Measurements from ENCODE around the gene KNCN. TPM values are rescaled to one million over a fixed set of nuclear protein-coding genes. Genes with fewer than 3 reads are reported as not detected.

Gene KNCN
- total and polyA plus RNA-seq, 2 donors (not counting 1 experiment from before 2014, with no cell fraction given) = not detected

DNA sequence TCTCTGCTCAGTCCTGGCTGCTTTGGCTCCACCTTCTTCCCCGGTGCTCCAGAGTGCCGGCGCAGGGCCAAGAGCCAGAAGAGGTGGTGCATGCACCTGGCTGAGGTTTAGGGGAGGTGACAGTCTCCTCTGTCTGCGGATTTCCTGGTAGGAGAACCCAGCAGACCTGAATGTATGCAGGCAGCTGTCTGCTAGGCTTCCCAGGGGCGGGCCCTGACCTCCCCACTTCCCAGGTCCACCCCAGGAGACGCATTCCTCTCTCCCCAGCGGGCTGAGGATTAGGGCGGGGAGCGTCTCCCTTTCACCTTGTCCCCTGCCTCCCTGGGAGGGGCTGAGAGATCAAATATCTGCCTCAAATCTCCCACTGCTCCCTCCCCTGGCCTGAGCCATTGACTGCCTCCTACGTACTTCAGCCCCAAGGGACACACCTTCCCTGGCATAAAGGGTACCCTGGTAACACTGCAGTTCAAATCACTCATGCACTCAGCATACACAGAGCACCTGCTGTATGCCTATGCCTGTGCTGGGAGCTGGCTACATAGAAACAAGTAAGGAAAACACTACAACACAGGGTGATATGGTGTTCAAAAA lies 34.3 kb downstream of the KNCN start:
- Mint-ChIP-seq H3K4me1 (no peaks in the 10 kb centered on the region), H3K27me3 (peaks cover 51% of the 10 kb centered on the region), H3K4me3 (no peak overlapping the region), H3K27ac (no peak overlapping the region), H3K9me3 (ENCODE audit: insufficient read depth) (no peaks in the 10 kb centered on the region)
- no peak for TF ChIP-seq EZH2 (IDR thresholded peaks at IDR 0.05; ENCODE audit: borderline replicate concordance, insufficient read depth, low read depth, low read length, poor library complexity, severe bottlenecking)
- TF ChIP-seq CTCF (IDR thresholded peaks at IDR 0.05) = no peak
- Histone ChIP-seq H3K9me3 (ENCODE audit: control extremely low read depth in 1 of 3, control insufficient read depth in 2 of 3, insufficient read depth in 1 of 3, low read length in 2 of 3) (no peaks in the 10 kb centered on the region), H3K4me3 (ENCODE audit: control extremely low read depth in 1 of 5, extremely low read depth in 1 of 5, insufficient read depth in 1 of 5, low read depth in 2 of 5, low read length in 4 of 5) (no peak overlapping the region), H3K27ac (ENCODE audit: low read length in 2 of 2) (no peak overlapping the region), H3K4me2 (replicated peaks; ENCODE audit: low read depth, low read length, poor library complexity, severe bottlenecking) (no peak overlapping the region), H3K27me3 (replicated peaks in 1 of 4; ENCODE audit: control extremely low read depth in 1 of 4, control insufficient read depth in 3 of 4, insufficient read depth in 4 of 4, low read length in 3 of 4) (peaks cover 0 to 7% (median 0%) of the 10 kb centered on the region in 4 experiments), H3K9ac (ENCODE audit: low read length) (no peak overlapping the region), H2AFZ (ENCODE audit: insufficient read depth, low read depth, low read length, poor library complexity, severe bottlenecking) (no peak overlapping the region), H3K36me3 (replicated peaks in 1 of 2; ENCODE audit: control extremely low read depth in 1 of 2, control insufficient read depth in 1 of 2, extremely low read depth in 1 of 2, insufficient read depth in 2 of 2, low read length in 1 of 2) (no peaks in the 10 kb centered on the region), H3K4me1 (ENCODE audit: control insufficient read depth in 2 of 2, insufficient read depth in 2 of 2, low read length in 2 of 2) (no peaks in the 10 kb centered on the region), H4K20me1 (ENCODE audit: control insufficient read depth, insufficient read depth, low read length, poor library complexity, severe bottlenecking) (no peaks in the 10 kb centered on the region), H3K79me2 (ENCODE audit: control insufficient read depth, insufficient read depth, low read length) (no peaks in the 10 kb centered on the region)
- ATAC-seq (ENCODE audit: low read depth) (no peak), DNase-seq (no peak)
- POLR2A ChIA-PET = no interaction called here
- CTCF ChIA-PET = interaction anchor here (0.8 to 1.5 kb wide), 2 partner anchors 12 to 70 kb away, joined by 3 to 4 read pairs; no protein-coding TSS in a partner anchor
- WGBS (ENCODE audit: insufficient coverage) = 19% methylated on average over 9 of the region's 10 CpGs
- intact Hi-C loops (cut with micrococcal nuclease) = no loop called here

DNA sequence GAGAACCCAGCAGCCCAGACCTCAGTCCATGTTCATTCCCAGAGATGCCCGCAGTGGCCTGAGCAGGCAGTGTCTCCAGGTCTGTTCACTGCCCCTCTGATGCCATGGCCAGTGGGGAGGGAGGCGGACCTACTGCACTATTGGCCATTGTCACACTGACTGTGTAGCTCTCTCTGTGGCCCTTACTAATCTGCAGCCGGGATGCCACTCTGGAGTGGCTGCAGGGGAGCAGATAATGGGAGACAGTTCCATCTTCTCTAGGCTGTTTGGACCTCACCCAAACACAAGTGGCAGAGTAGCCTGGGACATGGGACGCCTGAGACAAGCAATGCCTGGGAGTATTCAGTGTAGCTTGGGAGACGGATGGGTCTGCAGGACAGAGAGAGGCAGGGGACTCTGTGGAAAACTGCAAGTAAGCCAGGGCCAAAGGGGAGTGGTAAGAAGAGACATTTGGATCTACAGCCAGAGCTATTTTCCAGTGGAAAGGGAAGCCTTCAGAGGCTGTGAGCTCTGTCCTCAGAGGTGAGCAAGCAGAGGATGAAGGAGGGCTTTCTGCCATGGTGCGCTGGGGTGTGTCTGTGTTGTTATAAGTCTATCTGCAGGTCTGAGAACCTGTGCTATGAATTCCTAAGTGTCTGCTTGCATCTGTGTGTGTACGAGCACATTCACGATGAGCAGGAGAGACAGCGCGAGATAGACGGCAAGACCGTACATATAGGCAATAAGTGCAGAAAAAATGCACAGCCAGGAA lies 35.1 kb downstream of the KNCN start:
- H3K4me1 Mint-ChIP-seq = no peaks in the 10 kb centered on the region
- no peak overlapping the region for H3K27ac Mint-ChIP-seq
- ATAC-seq (ENCODE audit: low read depth) (no peak), DNase-seq (no peak)
- H3K27ac ChIP-seq (ENCODE audit: low read length in 2 of 2) = no peak overlapping the region
- 80% methylated on average over 12 of the region's 12 CpGs for WGBS (ENCODE audit: insufficient coverage)
- TF ChIP-seq EZH2 (IDR thresholded peaks at IDR 0.05; ENCODE audit: borderline replicate concordance, insufficient read depth, low read depth, low read length, poor library complexity, severe bottlenecking) (no peak), CTCF (IDR thresholded peaks at IDR 0.05) (no peak)
- peaks cover 47% of the 10 kb centered on the region for H3K27me3 Mint-ChIP-seq
- H3K36me3 ChIP-seq (replicated peaks in 1 of 2; ENCODE audit: control extremely low read depth in 1 of 2, control insufficient read depth in 1 of 2, extremely low read depth in 1 of 2, insufficient read depth in 2 of 2, low read length in 1 of 2) = no peaks in the 10 kb centered on the region
- POLR2A ChIA-PET = no interaction called here
- H3K4me2 ChIP-seq (replicated peaks; ENCODE audit: low read depth, low read length, poor library complexity, severe bottlenecking) = no peak overlapping the region
- no peaks in the 10 kb centered on the region for H3K9me3 Mint-ChIP-seq (ENCODE audit: insufficient read depth)
- CTCF ChIA-PET = interaction anchor here (0.8 to 1.5 kb wide), 2 partner anchors 13 to 70 kb away, joined by 3 to 4 read pairs; no protein-coding TSS in a partner anchor
- H3K9me3 ChIP-seq (ENCODE audit: control extremely low read depth in 1 of 3, control insufficient read depth in 2 of 3, insufficient read depth in 1 of 3, low read length in 2 of 3) = no peaks in the 10 kb centered on the region
- H4K20me1 ChIP-seq (ENCODE audit: control insufficient read depth, insufficient read depth, low read length, poor library complexity, severe bottlenecking) = no peaks in the 10 kb centered on the region
- H3K9ac ChIP-seq (ENCODE audit: low read length) = no peak overlapping the region
- H3K79me2 ChIP-seq (ENCODE audit: control insufficient read depth, insufficient read depth, low read length) = no peaks in the 10 kb centered on the region
- intact Hi-C loops (cut with micrococcal nuclease) = no loop called here
- H3K27me3 ChIP-seq (replicated peaks in 1 of 4; ENCODE audit: control extremely low read depth in 1 of 4, control insufficient read depth in 3 of 4, insufficient read depth in 4 of 4, low read length in 3 of 4) = peaks cover 0 to 7% (median 0%) of the 10 kb centered on the region in 4 experiments
- no peak overlapping the region for H2AFZ ChIP-seq (ENCODE audit: insufficient read depth, low read depth, low read length, poor library complexity, severe bottlenecking)
- H3K4me3 Mint-ChIP-seq = no peak overlapping the region
- no peaks in the 10 kb centered on the region for H3K4me1 ChIP-seq (ENCODE audit: control insufficient read depth in 2 of 2, insufficient read depth in 2 of 2, low read length in 2 of 2)
- H3K4me3 ChIP-seq (ENCODE audit: control extremely low read depth in 1 of 5, extremely low read depth in 1 of 5, insufficient read depth in 1 of 5, low read depth in 2 of 5, low read length in 4 of 5) = no peak overlapping the region
